Neural progenitor cell (in vitro differentiated cells): ENCODE measurements around the gene ATP1A1.

Experiments used
- CTCF ChIP-seq: fragments of 200-600 bp; sonication (generic); IDR thresholded peaks from 2 replicates; pipeline ENCODE4 v1.5.1; 2017; ENCODE audit warnings: antibody characterized with exemption, mild to moderate bottlenecking
- EZH2 ChIP-seq: fragments of 200-600 bp; sonication (generic); IDR thresholded peaks from 2 replicates; pipeline ENCODE4 v1.6.1; 2017; ENCODE audit warnings: antibody characterized with exemption, mild to moderate bottlenecking, moderate library complexity
- EZH2phosphoT487 ChIP-seq: fragments of 200-600 bp; sonication (generic); IDR thresholded peaks from 2 replicates; pipeline ENCODE4 v1.6.1; 2017; ENCODE audit warnings: antibody characterized with exemption

- TF ChIP-seq CTCF (no peak), EZH2 (no peak), EZH2phosphoT487 (no peak)
Observed at GRCh38 chr1:116331523-116331922, 41.5 kb upstream of the ATP1A1 start.
